ENCODE data around the gene CCSER1.
"Not testable (repeated sequence)": the region's sequence is repeated elsewhere in the genome, so short reads cannot be mapped to it uniquely, and the experiment has no call there.

CCSER1 gene

DNA sequence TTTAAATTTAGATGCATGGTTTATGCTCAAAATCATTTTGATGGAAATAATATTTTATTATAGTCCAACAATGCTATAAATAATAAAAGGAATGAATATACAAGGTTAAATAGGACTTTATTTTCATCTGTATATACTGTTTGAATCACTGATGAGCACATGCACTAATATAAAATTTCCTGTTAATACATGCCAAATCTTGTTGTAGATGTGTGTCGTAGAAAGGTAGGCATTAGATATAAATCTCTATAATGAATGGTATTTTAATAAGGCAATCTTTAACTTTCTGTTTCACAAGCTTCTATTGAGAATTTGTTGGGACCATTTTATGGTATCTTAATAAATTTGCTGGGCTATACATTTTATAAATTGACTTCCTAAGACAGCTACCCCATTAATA is 868.8 kb downstream of the CCSER1 start:
- FAIRE-seq, result no peak

GRCh38 chr4:90996813-90997212 is 869.6 kb downstream of the CCSER1 start:
- FAIRE-seq (no peak), DNase-seq (ENCODE audit: insufficient read length, low spot score) (no peak)

More for the DNA sequence above, 868.8 kb downstream of the CCSER1 start:
- DNase-seq (ENCODE audit: insufficient read length, low spot score), result no peak

DNA sequence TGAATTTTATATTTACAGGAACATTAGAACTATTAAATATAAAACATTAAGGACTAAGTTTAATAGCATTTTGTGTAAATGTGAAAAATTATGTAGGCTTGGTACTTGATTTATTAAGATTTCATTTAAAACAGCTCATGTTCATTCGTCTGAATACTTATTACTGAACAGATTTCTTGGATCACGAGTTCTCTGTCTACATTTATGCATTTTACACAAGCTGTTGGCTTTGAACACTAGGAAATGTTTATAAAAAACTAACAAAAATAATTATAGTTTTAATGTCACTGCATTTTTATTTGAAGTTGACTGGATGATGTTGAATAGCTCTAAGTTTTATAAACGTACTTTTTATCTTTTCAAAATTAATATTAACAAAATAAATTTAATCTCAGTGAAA is 888.7 kb downstream of the CCSER1 start:
- DNase-seq (ENCODE audit: insufficient read length, low spot score), result no peak
- FAIRE-seq, result no peak

- DNase-seq (ENCODE audit: insufficient read length, low spot score) (no peak), FAIRE-seq (no peak)
Observed at GRCh38 chr4:91019513-91019912, 892.3 kb downstream of the CCSER1 start.

GRCh38 chr4:91025241-91026148 is 898.3 kb downstream of the CCSER1 start:
- no peak for DNase-seq (ENCODE audit: insufficient read length, low spot score)
- no peak for FAIRE-seq

DNA sequence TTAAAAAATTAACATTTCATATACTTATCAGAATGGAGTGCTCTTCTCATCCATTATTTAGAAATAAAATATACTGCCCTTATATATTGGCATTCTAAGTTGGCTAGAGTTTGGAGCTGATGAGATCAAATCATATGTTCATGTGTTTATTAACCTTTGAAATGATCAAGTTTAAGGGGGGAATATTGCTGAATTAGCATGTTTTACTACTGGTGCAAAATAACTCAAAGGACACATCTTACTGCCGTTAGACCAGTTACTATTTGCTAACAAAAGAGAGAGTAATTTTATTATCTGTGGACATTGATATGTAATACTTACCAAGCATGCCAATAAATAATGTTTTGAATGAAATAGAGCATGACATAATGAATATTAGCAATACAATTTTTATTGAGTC is 901.0 kb downstream of the CCSER1 start:
- no peak for DNase-seq (ENCODE audit: insufficient read length, low spot score)
- FAIRE-seq, result no peak

DNA sequence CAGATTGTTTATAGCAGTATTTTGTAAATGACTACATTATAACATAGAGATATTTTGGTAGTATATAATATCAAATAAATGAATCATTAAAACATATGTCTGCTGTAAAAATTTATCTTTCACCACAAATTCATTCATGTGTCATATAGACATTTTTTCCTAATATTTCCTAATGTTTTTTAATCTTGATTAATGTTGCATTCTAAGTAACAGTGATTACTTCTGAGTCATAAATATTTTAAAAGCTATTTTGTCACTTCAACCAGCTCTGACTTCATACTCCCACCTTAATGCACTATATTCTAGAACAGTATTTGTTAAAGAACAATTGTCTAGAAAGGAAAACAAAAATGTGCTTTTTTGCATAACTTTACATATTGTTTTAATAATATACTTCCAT is 904.6 kb downstream of the CCSER1 start:
- no peak for DNase-seq (ENCODE audit: insufficient read length, low spot score)
- no peak for FAIRE-seq

GRCh38 chr4:91032725-91033445 is 905.7 kb downstream of the CCSER1 start:
- DNase-seq (ENCODE audit: insufficient read length, low spot score) (no peak), FAIRE-seq (no peak)

DNA sequence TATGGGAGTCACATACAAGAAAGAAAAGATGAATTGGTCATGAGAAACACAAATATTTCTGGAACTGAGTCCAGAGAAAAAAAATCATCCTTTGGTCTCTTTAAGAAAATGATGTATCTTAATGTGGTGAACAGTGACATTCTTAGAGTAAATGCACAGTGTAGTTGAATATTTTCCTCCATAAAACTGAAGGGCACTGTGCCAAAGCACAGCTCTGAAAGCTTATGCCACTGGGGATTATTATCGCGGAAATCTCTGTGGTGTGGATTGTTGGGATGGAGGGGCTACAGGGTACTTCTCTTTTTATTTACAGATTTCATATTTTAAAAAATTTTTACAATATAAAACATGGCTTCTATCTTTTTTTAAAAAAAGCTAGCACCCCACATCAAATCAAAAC is 908.1 kb downstream of the CCSER1 start:
- FAIRE-seq (no peak), DNase-seq (ENCODE audit: insufficient read length, low spot score) (no peak)

GRCh38 chr4:91037951-91038350 is 910.8 kb downstream of the CCSER1 start:
- FAIRE-seq, result no peak
- DNase-seq (ENCODE audit: insufficient read length, low spot score), result no peak

DNA sequence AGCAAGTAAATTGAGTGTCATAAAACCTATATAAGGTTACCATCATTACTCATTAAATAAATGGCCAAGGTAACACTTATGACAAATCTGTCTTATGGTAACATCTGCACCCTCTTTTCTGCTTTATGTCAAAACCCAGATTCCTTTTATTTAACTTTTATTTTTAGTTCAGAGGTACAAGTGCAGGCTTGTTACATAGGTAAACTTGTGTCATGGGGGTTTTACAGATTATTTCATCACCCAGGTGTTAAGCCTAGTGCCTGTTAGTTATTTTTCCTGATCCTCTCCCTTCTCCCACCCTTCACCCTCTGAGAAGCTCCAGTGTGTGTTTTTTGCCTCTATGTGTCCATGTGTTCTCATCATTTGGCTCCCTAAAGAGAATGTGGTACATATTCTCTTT is 930.7 kb downstream of the CCSER1 start:
- no peak for FAIRE-seq

GRCh38 chr4:91058345-91058744 is 931.2 kb downstream of the CCSER1 start:
- no peak for FAIRE-seq

More for the DNA sequence above, 930.7 kb downstream of the CCSER1 start:
- no peak for DNase-seq (ENCODE audit: insufficient read length, low spot score)

GRCh38 chr4:91064157-91064853 is 937.1 kb downstream of the CCSER1 start:
- no peak for DNase-seq (ENCODE audit: insufficient read length, low spot score)
- FAIRE-seq, result no peak

More at GRCh38 chr4:91058345-91058744, 931.2 kb downstream of the CCSER1 start:
- DNase-seq (ENCODE audit: insufficient read length, low spot score), result no peak

GRCh38 chr4:91065117-91065516 is 937.9 kb downstream of the CCSER1 start:
- no peak for DNase-seq (ENCODE audit: insufficient read length, low spot score)
- FAIRE-seq, result no peak

- FAIRE-seq (no peak), DNase-seq (ENCODE audit: insufficient read length, low spot score) (no peak)
Observed at GRCh38 chr4:91070736-91071135, 943.5 kb downstream of the CCSER1 start.

GRCh38 chr4:91076147-91076546 is 949.0 kb downstream of the CCSER1 start:
- no peak for DNase-seq (ENCODE audit: insufficient read length, low spot score)

DNA sequence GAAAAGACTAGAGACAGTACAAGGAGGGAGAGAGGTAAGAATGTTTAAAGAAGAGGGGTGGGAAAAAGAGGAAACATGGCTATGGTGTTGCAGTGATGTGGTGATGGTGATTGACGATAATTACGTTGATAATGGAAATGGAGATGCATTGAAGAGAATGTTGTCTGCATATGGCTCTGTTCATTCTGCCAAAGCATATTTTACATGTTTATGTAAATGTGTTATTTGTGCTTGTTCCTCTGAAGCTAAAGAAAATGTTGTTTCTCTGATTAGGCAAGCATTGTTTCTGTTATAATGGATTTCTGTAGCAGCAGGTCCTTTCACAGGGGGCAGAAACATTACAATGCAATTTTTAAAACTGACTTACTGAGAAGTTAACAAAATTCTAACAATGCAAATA is 958.8 kb downstream of the CCSER1 start:
- FAIRE-seq, result no peak

More at GRCh38 chr4:91076147-91076546, 949.0 kb downstream of the CCSER1 start:
- no peak for FAIRE-seq

GRCh38 chr4:91087743-91088142 is 960.5 kb downstream of the CCSER1 start:
- no peak for DNase-seq (ENCODE audit: insufficient read length, low spot score)
- no peak for FAIRE-seq

More for the DNA sequence above, 958.8 kb downstream of the CCSER1 start:
- no peak for DNase-seq (ENCODE audit: insufficient read length, low spot score)

- FAIRE-seq (no peak), DNase-seq (ENCODE audit: insufficient read length, low spot score) (no peak)
Observed at GRCh38 chr4:91089178-91089577, 962.0 kb downstream of the CCSER1 start.

DNA sequence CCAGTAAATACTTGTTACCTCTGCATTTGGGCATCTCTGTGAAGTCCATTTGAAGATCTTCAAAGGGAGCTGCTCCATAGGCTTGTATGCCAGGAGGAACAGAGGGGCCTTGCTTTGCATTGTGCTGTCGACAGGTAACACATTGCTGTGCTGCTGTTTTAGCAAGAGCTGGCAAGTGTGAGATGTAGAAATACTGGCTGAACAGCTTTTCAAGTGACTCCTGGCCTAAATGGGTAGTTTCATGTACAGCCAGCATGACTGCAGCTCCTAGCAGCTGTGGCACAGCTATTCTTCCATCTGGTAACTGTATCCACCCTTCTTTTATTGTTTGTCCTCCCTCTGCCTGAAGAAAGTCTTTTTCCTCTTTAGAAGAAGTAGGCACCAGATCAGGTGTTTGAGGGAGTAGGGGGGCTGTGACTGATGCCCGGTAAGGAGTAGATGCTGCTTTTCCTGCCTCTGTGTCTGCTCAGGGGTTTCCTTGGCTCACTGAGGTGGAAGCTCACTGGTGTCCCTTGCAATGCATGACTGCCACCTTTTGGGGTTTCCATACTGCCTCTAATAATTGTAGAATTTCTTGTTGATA is 965.3 kb downstream of the CCSER1 start:
- FAIRE-seq, result no peak
- no peak for DNase-seq (ENCODE audit: insufficient read length, low spot score)

GRCh38 chr4:91094220-91094619 is 967.0 kb downstream of the CCSER1 start:
- not testable (repeated sequence) for DNase-seq (ENCODE audit: insufficient read length, low spot score); FAIRE-seq
